ENCODE data around the gene C2CD3. TPM values are rescaled to one million over a fixed set of nuclear protein-coding genes. Genes with fewer than 3 reads are reported as not detected.

Gene C2CD3
- total and polyA plus RNA-seq, 10 of the 15 experiments (the other 5 are each of a cell fraction or from before 2014, with no cell fraction given) = 2.3 to 24.0 (median 16.3) TPM

DNA sequence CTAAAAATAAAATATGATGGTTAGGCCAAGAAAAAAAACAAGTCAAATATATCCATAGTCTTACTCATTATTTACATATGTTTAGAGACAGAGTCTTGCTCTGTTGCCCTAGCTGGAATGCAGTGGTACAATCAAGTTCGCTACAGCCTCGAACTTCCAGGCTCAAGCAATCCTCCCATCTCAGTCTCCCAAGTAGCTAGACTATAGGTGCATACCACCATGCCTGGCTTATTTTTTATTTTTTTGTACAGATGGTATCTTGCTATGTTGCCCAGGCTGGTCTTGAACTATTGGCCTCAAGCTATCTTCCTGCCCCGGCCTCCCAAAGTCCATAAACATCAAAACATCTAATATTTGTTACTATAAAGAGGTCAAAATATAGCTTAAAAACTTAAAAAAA lies 36.1 kb downstream of the C2CD3 start:
- intact Hi-C loops (cut with micrococcal nuclease; ENCODE audit: unreplicated experiment) (no loop called here), in situ Hi-C loops (cut with MboI) (no loop called here)
- Histone ChIP-seq H3K4me3 (no peak overlapping the region), H3K27ac (ENCODE audit: control insufficient read depth, insufficient read depth) (no peak overlapping the region), H3K9ac (ENCODE audit: control insufficient read depth, insufficient read depth, low read length) (no peak overlapping the region), H2AFZ (ENCODE audit: control insufficient read depth, low read depth, low read length) (no peak overlapping the region), H3K9me3 (replicated peaks; ENCODE audit: control insufficient read depth, insufficient read depth, low read length) (no peaks in the 10 kb centered on the region), H3K4me2 (ENCODE audit: control insufficient read depth, insufficient read depth) (no peak overlapping the region), H3K36me3 (ENCODE audit: control insufficient read depth in 2 of 2, insufficient read depth in 2 of 2, low read length in 1 of 2) (peaks cover 0 to 10% of the 10 kb centered on the region in 2 experiments; a peak in 2 of 4 replicates), H3K79me2 (ENCODE audit: control insufficient read depth, insufficient read depth, low read length) (no peaks in the 10 kb centered on the region), H4K20me1 (ENCODE audit: control insufficient read depth, insufficient read depth) (no peaks in the 10 kb centered on the region), H3K27me3 (replicated peaks in 1 of 2; ENCODE audit: control insufficient read depth in 2 of 2, insufficient read depth in 2 of 2, low read length in 1 of 2) (no peaks in the 10 kb centered on the region), H3K4me1 (ENCODE audit: control insufficient read depth, insufficient read depth, low read length) (no peaks in the 10 kb centered on the region)
- ATAC-seq = no peak
- TF ChIP-seq, protein P1, sequence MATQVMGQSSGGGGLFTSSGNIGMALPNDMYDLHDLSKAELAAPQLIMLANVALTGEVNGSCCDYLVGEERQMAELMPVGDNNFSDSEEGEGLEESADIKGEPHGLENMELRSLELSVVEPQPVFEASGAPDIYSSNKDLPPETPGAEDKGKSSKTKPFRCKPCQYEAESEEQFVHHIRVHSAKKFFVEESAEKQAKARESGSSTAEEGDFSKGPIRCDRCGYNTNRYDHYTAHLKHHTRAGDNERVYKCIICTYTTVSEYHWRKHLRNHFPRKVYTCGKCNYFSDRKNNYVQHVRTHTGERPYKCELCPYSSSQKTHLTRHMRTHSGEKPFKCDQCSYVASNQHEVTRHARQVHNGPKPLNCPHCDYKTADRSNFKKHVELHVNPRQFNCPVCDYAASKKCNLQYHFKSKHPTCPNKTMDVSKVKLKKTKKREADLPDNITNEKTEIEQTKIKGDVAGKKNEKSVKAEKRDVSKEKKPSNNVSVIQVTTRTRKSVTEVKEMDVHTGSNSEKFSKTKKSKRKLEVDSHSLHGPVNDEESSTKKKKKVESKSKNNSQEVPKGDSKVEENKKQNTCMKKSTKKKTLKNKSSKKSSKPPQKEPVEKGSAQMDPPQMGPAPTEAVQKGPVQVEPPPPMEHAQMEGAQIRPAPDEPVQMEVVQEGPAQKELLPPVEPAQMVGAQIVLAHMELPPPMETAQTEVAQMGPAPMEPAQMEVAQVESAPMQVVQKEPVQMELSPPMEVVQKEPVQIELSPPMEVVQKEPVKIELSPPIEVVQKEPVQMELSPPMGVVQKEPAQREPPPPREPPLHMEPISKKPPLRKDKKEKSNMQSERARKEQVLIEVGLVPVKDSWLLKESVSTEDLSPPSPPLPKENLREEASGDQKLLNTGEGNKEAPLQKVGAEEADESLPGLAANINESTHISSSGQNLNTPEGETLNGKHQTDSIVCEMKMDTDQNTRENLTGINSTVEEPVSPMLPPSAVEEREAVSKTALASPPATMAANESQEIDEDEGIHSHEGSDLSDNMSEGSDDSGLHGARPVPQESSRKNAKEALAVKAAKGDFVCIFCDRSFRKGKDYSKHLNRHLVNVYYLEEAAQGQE (IDR thresholded peaks at IDR 0.05; ENCODE audit: low read depth, low read length) = no peak
- TF ChIP-seq GATAD2B (conservative IDR thresholded peaks at IDR 0.05; ENCODE audit: low read depth) (no peak), EZH2 (IDR thresholded peaks at IDR 0.05; ENCODE audit: borderline replicate concordance, control insufficient read depth, low read depth, low read length) (no peak)
- TF ChIP-seq, protein P2, sequence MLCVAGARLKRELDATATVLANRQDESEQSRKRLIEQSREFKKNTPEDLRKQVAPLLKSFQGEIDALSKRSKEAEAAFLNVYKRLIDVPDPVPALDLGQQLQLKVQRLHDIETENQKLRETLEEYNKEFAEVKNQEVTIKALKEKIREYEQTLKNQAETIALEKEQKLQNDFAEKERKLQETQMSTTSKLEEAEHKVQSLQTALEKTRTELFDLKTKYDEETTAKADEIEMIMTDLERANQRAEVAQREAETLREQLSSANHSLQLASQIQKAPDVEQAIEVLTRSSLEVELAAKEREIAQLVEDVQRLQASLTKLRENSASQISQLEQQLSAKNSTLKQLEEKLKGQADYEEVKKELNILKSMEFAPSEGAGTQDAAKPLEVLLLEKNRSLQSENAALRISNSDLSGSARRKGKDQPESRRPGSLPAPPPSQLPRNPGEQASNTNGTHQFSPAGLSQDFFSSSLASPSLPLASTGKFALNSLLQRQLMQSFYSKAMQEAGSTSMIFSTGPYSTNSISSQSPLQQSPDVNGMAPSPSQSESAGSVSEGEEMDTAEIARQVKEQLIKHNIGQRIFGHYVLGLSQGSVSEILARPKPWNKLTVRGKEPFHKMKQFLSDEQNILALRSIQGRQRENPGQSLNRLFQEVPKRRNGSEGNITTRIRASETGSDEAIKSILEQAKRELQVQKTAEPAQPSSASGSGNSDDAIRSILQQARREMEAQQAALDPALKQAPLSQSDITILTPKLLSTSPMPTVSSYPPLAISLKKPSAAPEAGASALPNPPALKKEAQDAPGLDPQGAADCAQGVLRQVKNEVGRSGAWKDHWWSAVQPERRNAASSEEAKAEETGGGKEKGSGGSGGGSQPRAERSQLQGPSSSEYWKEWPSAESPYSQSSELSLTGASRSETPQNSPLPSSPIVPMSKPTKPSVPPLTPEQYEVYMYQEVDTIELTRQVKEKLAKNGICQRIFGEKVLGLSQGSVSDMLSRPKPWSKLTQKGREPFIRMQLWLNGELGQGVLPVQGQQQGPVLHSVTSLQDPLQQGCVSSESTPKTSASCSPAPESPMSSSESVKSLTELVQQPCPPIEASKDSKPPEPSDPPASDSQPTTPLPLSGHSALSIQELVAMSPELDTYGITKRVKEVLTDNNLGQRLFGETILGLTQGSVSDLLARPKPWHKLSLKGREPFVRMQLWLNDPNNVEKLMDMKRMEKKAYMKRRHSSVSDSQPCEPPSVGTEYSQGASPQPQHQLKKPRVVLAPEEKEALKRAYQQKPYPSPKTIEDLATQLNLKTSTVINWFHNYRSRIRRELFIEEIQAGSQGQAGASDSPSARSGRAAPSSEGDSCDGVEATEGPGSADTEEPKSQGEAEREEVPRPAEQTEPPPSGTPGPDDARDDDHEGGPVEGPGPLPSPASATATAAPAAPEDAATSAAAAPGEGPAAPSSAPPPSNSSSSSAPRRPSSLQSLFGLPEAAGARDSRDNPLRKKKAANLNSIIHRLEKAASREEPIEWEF (IDR thresholded peaks at IDR 0.05; ENCODE audit: insufficient replicate concordance, low read depth, low read length) = no peak
- TF ChIP-seq, protein P3, sequence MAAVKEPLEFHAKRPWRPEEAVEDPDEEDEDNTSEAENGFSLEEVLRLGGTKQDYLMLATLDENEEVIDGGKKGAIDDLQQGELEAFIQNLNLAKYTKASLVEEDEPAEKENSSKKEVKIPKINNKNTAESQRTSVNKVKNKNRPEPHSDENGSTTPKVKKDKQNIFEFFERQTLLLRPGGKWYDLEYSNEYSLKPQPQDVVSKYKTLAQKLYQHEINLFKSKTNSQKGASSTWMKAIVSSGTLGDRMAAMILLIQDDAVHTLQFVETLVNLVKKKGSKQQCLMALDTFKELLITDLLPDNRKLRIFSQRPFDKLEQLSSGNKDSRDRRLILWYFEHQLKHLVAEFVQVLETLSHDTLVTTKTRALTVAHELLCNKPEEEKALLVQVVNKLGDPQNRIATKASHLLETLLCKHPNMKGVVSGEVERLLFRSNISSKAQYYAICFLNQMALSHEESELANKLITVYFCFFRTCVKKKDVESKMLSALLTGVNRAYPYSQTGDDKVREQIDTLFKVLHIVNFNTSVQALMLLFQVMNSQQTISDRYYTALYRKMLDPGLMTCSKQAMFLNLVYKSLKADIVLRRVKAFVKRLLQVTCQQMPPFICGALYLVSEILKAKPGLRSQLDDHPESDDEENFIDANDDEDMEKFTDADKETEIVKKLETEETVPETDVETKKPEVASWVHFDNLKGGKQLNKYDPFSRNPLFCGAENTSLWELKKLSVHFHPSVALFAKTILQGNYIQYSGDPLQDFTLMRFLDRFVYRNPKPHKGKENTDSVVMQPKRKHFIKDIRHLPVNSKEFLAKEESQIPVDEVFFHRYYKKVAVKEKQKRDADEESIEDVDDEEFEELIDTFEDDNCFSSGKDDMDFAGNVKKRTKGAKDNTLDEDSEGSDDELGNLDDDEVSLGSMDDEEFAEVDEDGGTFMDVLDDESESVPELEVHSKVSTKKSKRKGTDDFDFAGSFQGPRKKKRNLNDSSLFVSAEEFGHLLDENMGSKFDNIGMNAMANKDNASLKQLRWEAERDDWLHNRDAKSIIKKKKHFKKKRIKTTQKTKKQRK (IDR thresholded peaks at IDR 0.05; ENCODE audit: low read depth, low read length) = no peak
- RAD21 ChIA-PET (ENCODE audit: unreplicated experiment) = interaction anchor here (0.5 kb wide), 1 partner anchor 1687 kb away, joined by 3 read pairs; no protein-coding TSS in a partner anchor
- BruUV-seq (replicated peaks) = no TSS peak
- CTCF ChIA-PET = interaction anchor here (0.7 to 1.7 kb wide), 5 partner anchors 10 to 355 kb away, joined by 3 read pairs; no protein-coding TSS in a partner anchor
- SMC1A ChIA-PET (ENCODE audit: uncharacterized antibody, unreplicated experiment) = interaction anchor here (0.6 to 1.1 kb wide), 4 partner anchors 14 to 246 kb away, joined by 3 to 4 read pairs (median 4); no protein-coding TSS in a partner anchor
- DNase-seq (ENCODE audit: low read depth, low spot score) = no peak
- WGBS (ENCODE audit: insufficient coverage, insufficient replicate concordance, low lambda C conversion rate, missing lambda C conversion rate) = 98% methylated on average over 3 of the region's 3 CpGs
- POLR2A ChIA-PET = no interaction called here
- peak; percentile 13 for FAIRE-seq
